Body of pancreas (tissue), 4 donors: ENCODE data around the gene ZNF804B. TPM values are rescaled to one million over a fixed set of nuclear protein-coding genes. Genes with fewer than 3 reads are reported as not detected.

Experiments used
- ATAC-seq: fragments of 150-250 bp; one replicate; pipeline ENCODE4 v1.9.1; 2016
- DNase-seq, 4 donors: peaks; one replicate each; pipeline ENCODE4 v3.0.0-alpha.2; 2019
- H3K27ac ChIP-seq, 4 donors: fragments of 200-600 bp; sonication (generic); 1 replicate in 3 of 4; 2 replicates in 1 of 4; pipeline versions ENCODE4 v1.5.1 to v1.6.1; 2016 to 2019; ENCODE audit warnings: mild to moderate bottlenecking in 1 of 4, mixed read lengths in 1 of 4, moderate library complexity in 1 of 4
- H3K27me3 ChIP-seq, 2 donors: fragments of 200-600 bp; sonication (generic); one replicate each; pipeline ENCODE4 v1.6.0; 2016; ENCODE audit warnings: mild to moderate bottlenecking in 1 of 2
- H3K36me3 ChIP-seq, 2 donors: fragments of 200-600 bp; sonication (generic); replicated peaks in 1 of 2; 2 replicates each; pipeline ENCODE4 v1.5.1; 2016; ENCODE audit warnings: low read depth in 2 of 2; ENCODE audit not compliant: insufficient read depth in 1 of 2
- H3K4me1 ChIP-seq: fragments of 200-600 bp; sonication (generic); one replicate; pipeline ENCODE4 v1.6.0; 2016
- H3K4me3 ChIP-seq, 2 donors: fragments of 200-600 bp; sonication (generic); 1 replicate in 1 of 2; 2 replicates in 1 of 2; pipeline ENCODE4 v1.5.1; 2016 to 2019
- H3K9me3 ChIP-seq, 3 donors: fragments of 200-600 bp; sonication (generic); 1 replicate in 2 of 3; 2 replicates in 1 of 3; pipeline ENCODE4 v1.5.1; 2016
- POLR2A ChIP-seq, 3 donors: fragments of 450-650 bp; IDR thresholded peaks; one replicate each; pipeline ENCODE4 v1.6.1; 2016; ENCODE audit warnings: antibody characterized with exemption in 3 of 3, mild to moderate bottlenecking in 2 of 3
- WGBS, 2 donors: methylation state at CpG; one replicate each; pipeline ENCODE4 v1.1.5; 2017; 5-methylcytosine and 5-hydroxymethylcytosine counted together
- intact Hi-C: fragments of 100-400 bp; cut with DNase I; formaldehyde crosslinking; loops from one replicate; pipeline ENCODE4 v1.15.1; 2023
- total RNA-seq, 2 donors: library from RNA; depleted of rRNA; stranded (reverse); fragments of >200 nt; gene quantifications; one replicate each; pipeline ENCODE4 v1.1.0, GENCODE V29; 2016
- TF ChIP-seq, protein P1 (sequence below), 7 experiments: fragments of 450-650 bp in 4 of 7; fragments of 200-600 bp in 3 of 7; sonication (generic) in 3 of 7; IDR thresholded peaks; one replicate each; pipeline ENCODE4 v1.5.1; 2016 to 2019; ENCODE audit warnings: antibody characterized with exemption in 7 of 7

Gene ZNF804B
- total RNA-seq, 2 donors from 2014 or later = under 0.01 to 4.9 TPM

- intact Hi-C loops = no loop called here
- peaks cover 10% of the 10 kb centered on the region for H3K4me1 ChIP-seq
- DNase-seq (no peak), ATAC-seq (no peak)
- no peaks in the 10 kb centered on the region for H3K36me3 ChIP-seq
- no peak overlapping the region for H3K27ac ChIP-seq
- H3K27me3 ChIP-seq = no peaks in the 10 kb centered on the region
- no peaks in the 10 kb centered on the region for H3K9me3 ChIP-seq
- no peak overlapping the region for H3K4me3 ChIP-seq
- TF ChIP-seq, protein P1, sequence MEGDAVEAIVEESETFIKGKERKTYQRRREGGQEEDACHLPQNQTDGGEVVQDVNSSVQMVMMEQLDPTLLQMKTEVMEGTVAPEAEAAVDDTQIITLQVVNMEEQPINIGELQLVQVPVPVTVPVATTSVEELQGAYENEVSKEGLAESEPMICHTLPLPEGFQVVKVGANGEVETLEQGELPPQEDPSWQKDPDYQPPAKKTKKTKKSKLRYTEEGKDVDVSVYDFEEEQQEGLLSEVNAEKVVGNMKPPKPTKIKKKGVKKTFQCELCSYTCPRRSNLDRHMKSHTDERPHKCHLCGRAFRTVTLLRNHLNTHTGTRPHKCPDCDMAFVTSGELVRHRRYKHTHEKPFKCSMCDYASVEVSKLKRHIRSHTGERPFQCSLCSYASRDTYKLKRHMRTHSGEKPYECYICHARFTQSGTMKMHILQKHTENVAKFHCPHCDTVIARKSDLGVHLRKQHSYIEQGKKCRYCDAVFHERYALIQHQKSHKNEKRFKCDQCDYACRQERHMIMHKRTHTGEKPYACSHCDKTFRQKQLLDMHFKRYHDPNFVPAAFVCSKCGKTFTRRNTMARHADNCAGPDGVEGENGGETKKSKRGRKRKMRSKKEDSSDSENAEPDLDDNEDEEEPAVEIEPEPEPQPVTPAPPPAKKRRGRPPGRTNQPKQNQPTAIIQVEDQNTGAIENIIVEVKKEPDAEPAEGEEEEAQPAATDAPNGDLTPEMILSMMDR (IDR thresholded peaks at IDR 0.05) = no peak
- TF ChIP-seq POLR2A (IDR thresholded peaks at IDR 0.05) = no peak
Measured at GRCh38 chr7:89238156-89238555, 478.7 kb downstream of the ZNF804B start.

GRCh38 chr7:89246196-89246595, 486.7 kb downstream of the ZNF804B start:
- H3K36me3 ChIP-seq = no peaks in the 10 kb centered on the region
- TF ChIP-seq, protein P1 (IDR thresholded peaks at IDR 0.05) = no peak
- no peak for TF ChIP-seq POLR2A (IDR thresholded peaks at IDR 0.05)
- intact Hi-C loops = no loop called here
- H3K4me3 ChIP-seq = no peak overlapping the region
- no peak overlapping the region for H3K27ac ChIP-seq
- no peak for DNase-seq
- no peaks in the 10 kb centered on the region for H3K27me3 ChIP-seq
- no peak for ATAC-seq
- H3K4me1 ChIP-seq = peaks cover 7% of the 10 kb centered on the region
- H3K9me3 ChIP-seq = peaks cover 0 to 17% (median 0%) of the 10 kb centered on the region in 3 donors

DNA sequence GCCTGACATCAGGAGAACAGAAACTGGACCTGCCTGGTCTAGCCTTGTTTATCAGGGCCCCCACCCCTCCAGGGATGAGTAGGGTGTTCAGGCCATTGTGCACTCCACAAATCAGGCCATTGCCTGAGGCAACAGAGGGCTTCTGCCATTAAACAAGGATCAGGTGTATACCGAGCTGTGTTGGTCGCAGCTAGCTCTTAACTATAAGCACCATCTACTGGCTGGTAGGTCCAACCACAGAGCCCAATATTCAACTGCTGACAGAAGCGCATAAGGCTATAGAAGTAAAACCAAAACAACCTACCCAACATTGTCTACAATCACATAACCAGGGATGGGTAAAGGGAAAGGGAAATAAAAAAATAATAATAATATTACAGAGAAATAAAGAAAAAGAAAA, 487.7 kb downstream of the ZNF804B start:
- no peak for ATAC-seq
- DNase-seq = no peak
- H3K4me3 ChIP-seq = no peak overlapping the region
- no peak overlapping the region for H3K27ac ChIP-seq
- no peaks in the 10 kb centered on the region for H3K36me3 ChIP-seq
- 92 to 96% methylated on average over 3 of the region's 3 CpGs for WGBS, 2 donors
- H3K27me3 ChIP-seq = no peaks in the 10 kb centered on the region
- TF ChIP-seq, protein P1 (IDR thresholded peaks at IDR 0.05) = no peak
- no peak for TF ChIP-seq POLR2A (IDR thresholded peaks at IDR 0.05)
- peaks cover 0 to 17% (median 0%) of the 10 kb centered on the region in 3 donors for H3K9me3 ChIP-seq
- intact Hi-C loops = no loop called here
- H3K4me1 ChIP-seq = no peaks in the 10 kb centered on the region

- DNase-seq = no peak
- Histone ChIP-seq H3K36me3 (no peaks in the 10 kb centered on the region), H3K4me3 (no peak overlapping the region), H3K9me3 (no peaks in the 10 kb centered on the region), H3K27ac (no peak overlapping the region), H3K4me1 (no peaks in the 10 kb centered on the region), H3K27me3 (no peaks in the 10 kb centered on the region)
- WGBS, 2 donors = 75 to 88% methylated on average over 2 of the region's 2 CpGs
- ATAC-seq = no peak
- intact Hi-C loops = no loop called here
- TF ChIP-seq POLR2A (IDR thresholded peaks at IDR 0.05) = no peak
- TF ChIP-seq, protein P1 (IDR thresholded peaks at IDR 0.05) = no peak
Measured at GRCh38 chr7:89259085-89259484, 499.6 kb downstream of the ZNF804B start.

DNA sequence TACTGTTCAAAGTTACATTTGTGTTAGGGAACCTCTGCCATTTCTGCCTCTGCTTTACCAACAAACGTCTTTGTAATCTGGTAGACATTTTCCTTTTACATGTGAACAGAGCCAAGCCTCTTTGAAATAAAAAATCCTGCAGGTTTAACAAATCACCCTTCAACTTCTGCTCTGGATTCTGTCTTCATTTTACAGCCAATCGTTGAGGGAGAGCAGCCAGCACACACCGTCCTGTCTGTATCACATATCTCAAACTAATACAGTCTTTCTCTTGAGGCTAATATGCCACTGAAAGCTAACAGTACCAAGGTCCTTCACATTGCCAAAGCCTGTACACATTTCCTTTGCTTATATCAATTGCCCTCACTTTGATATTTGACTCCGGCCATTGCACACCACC, 504.6 kb downstream of the ZNF804B start:
- H3K36me3 ChIP-seq = no peaks in the 10 kb centered on the region
- WGBS, 2 donors = 21 to 30% methylated on average over 4 of the region's 4 CpGs
- intact Hi-C loops = no loop called here
- H3K27me3 ChIP-seq = no peaks in the 10 kb centered on the region
- ATAC-seq (no peak), DNase-seq (no peak)
- no peaks in the 10 kb centered on the region for H3K4me1 ChIP-seq
- H3K9me3 ChIP-seq = no peaks in the 10 kb centered on the region
- TF ChIP-seq, protein P1 (IDR thresholded peaks at IDR 0.05) = no peak
- no peak for TF ChIP-seq POLR2A (IDR thresholded peaks at IDR 0.05)
- H3K27ac ChIP-seq = no peak overlapping the region
- no peak overlapping the region for H3K4me3 ChIP-seq
